Muscle of leg (tissue), 11 donors: ENCODE data around the gene ELL2. TPM values are rescaled to one million over a fixed set of nuclear protein-coding genes. Genes with fewer than 3 reads are reported as not detected.

ENCODE experiments used
- DNase-seq: peaks from one replicate; pipeline ENCODE4 v3.0.0; 2013
- H3K27ac ChIP-seq: one replicate; pipeline ENCODE4 v1.5.1; 2013; ENCODE audit warnings: mild to moderate bottlenecking, low read length, control low read depth
- H3K27me3 ChIP-seq: one replicate; pipeline ENCODE4 v1.6.1; 2013; ENCODE audit warnings: low read length; ENCODE audit not compliant: control insufficient read depth, insufficient read depth
- H3K36me3 ChIP-seq: one replicate; pipeline ENCODE4 v1.6.1; 2013; ENCODE audit warnings: low read length; ENCODE audit not compliant: control insufficient read depth, insufficient read depth
- H3K4me1 ChIP-seq: one replicate; pipeline ENCODE4 v1.6.1; 2013; ENCODE audit warnings: low read length; ENCODE audit not compliant: control insufficient read depth, insufficient read depth
- H3K4me3 ChIP-seq: one replicate; pipeline ENCODE4 v1.5.1; 2013; ENCODE audit warnings: low read length, control low read depth
- H3K9me3 ChIP-seq: replicated peaks from 2 replicates; pipeline ENCODE4 v1.6.1; 2013; ENCODE audit warnings: low read depth, low read length; ENCODE audit not compliant: control insufficient read depth
- WGBS: methylation state at CpG from one replicate; pipeline ENCODE4 v1.1.5; 2013; ENCODE audit warnings: missing lambda C conversion rate; ENCODE audit not compliant: insufficient coverage; 5-methylcytosine and 5-hydroxymethylcytosine counted together
- polyA plus RNA-seq, 8 donors: library from polyadenylated mRNA; unstranded; fragments of 120-200 nt; gene quantifications; one replicate each; pipeline versions ENCODE4 v1.2.1 to v1.2.3, GENCODE V29; 2013; ENCODE audit warnings: inconsistent platforms in 1 of 8, low replicate concordance in 1 of 8; ENCODE audit not compliant: insufficient read length in 8 of 8, insufficient read depth in 1 of 8
- total RNA-seq: library from RNA; stranded (reverse); fragments of 120-200 nt; gene quantifications from one replicate; pipeline ENCODE4 v1.2.4, GENCODE V29; 2013

The ELL2 gene
- total and polyA plus RNA-seq, 9 donors: 2.1 to 4.9 (median 3.5) TPM

DNA sequence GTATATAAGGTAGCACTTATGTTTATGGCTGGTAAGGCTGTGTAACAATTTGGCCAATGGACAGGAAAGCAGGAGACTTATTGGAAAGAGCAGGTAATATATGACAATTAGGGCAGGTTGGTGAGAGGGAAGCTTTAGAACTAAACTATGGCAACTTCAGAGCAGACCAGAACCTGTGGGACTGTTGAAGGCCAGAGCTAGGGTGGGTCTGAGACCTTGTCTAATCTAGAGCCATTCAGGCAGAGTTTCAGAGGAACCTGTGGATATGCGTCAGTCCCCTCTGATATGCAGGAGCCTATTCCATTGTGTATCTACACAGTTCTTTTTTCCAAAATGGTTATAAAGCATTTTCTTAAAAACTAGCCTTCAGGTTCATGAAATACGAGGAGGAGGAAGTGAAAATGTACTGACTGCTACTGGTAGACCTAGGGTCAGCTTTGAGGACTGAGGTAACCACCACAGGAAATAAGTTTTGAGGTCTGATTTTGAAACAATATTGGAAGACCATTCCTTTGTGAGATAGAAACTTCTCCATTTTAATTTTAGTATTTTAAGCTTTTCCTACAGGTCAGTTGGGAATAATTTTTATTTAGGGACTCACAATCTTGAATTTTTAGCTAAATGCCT lies 37.6 kb downstream of the ELL2 start:
- peak; percentile 8 for DNase-seq
- no peaks in the 10 kb centered on the region for H3K4me1 ChIP-seq
- no peak overlapping the region for H3K27ac ChIP-seq
- H3K4me3 ChIP-seq: no peak overlapping the region
- H3K9me3 ChIP-seq: no peaks in the 10 kb centered on the region
- H3K36me3 ChIP-seq: no peaks in the 10 kb centered on the region
- WGBS: 60% methylated on average over 1 of the region's 2 CpGs
- H3K27me3 ChIP-seq: no peaks in the 10 kb centered on the region

- Histone ChIP-seq H3K4me1 (no peaks in the 10 kb centered on the region), H3K9me3 (no peaks in the 10 kb centered on the region), H3K27me3 (no peaks in the 10 kb centered on the region), H3K27ac (no peak overlapping the region), H3K4me3 (no peak overlapping the region), H3K36me3 (no peaks in the 10 kb centered on the region)
- DNase-seq: no peak
- WGBS: no CpG with 5 or more reads among the region's 3 CpGs
Observed at GRCh38 chr5:95922798-95923197, 38.9 kb downstream of the ELL2 start.

GRCh38 chr5:95921501-95921900 lies 40.1 kb downstream of the ELL2 start:
- no peaks in the 10 kb centered on the region for H3K36me3 ChIP-seq
- H3K4me3 ChIP-seq: no peak overlapping the region
- DNase-seq: no peak
- H3K27me3 ChIP-seq: no peaks in the 10 kb centered on the region
- H3K4me1 ChIP-seq: no peaks in the 10 kb centered on the region
- H3K27ac ChIP-seq: no peak overlapping the region
- no CpG with 5 or more reads among the region's 3 CpGs for WGBS
- H3K9me3 ChIP-seq: no peaks in the 10 kb centered on the region

GRCh38 chr5:95920822-95921221 lies 40.8 kb downstream of the ELL2 start:
- DNase-seq: no peak
- Histone ChIP-seq H3K36me3 (no peaks in the 10 kb centered on the region), H3K4me3 (no peak overlapping the region), H3K9me3 (no peaks in the 10 kb centered on the region), H3K4me1 (no peaks in the 10 kb centered on the region), H3K27me3 (no peaks in the 10 kb centered on the region), H3K27ac (no peak overlapping the region)
- whole genome bisulfite sequencing: no CpG with 5 or more reads among the region's 1 CpG

GRCh38 chr5:95919658-95920057 lies 42.0 kb downstream of the ELL2 start:
- H3K9me3 ChIP-seq: no peaks in the 10 kb centered on the region
- H3K4me1 ChIP-seq: no peaks in the 10 kb centered on the region
- DNase-seq: no peak
- no peak overlapping the region for H3K27ac ChIP-seq
- H3K36me3 ChIP-seq: no peaks in the 10 kb centered on the region
- WGBS: no CpG with 5 or more reads among the region's 2 CpGs
- no peaks in the 10 kb centered on the region for H3K27me3 ChIP-seq
- no peak overlapping the region for H3K4me3 ChIP-seq

GRCh38 chr5:95918421-95919006 lies 43.1 kb downstream of the ELL2 start:
- Histone ChIP-seq H3K27me3 (no peaks in the 10 kb centered on the region), H3K4me3 (no peak overlapping the region), H3K4me1 (no peaks in the 10 kb centered on the region), H3K36me3 (no peaks in the 10 kb centered on the region), H3K9me3 (no peaks in the 10 kb centered on the region), H3K27ac (no peak overlapping the region)
- WGBS: no CpG with 5 or more reads among the region's 3 CpGs
- no peak for DNase-seq

- H3K36me3 ChIP-seq: no peaks in the 10 kb centered on the region
- H3K4me3 ChIP-seq: no peak overlapping the region
- no peaks in the 10 kb centered on the region for H3K27me3 ChIP-seq
- H3K27ac ChIP-seq: no peak overlapping the region
- no peak for DNase-seq
- H3K9me3 ChIP-seq: no peaks in the 10 kb centered on the region
- H3K4me1 ChIP-seq: no peaks in the 10 kb centered on the region
Observed at GRCh38 chr5:95917207-95917606, 44.4 kb downstream of the ELL2 start.

DNA sequence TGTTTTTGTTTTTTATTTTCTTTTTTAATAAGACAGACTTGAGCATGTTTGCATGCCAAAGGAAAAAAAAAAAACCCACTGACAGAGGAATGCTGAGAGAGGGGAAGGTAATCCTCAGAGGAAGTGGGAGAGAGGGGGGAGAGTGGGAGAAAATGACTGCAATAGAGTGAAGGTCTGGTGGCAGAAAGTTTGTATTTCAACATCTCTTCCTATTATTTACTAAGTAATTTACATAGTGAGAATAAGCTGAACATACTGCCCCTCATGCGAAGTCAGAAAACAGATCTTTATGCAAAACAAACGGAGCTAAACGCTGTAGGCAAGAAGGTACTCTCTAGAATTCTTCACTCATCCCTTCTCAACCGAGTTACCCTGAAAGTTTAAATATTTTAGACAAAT lies 45.0 kb downstream of the ELL2 start:
- no peak overlapping the region for H3K27ac ChIP-seq
- WGBS: no CpG with 5 or more reads among the region's 4 CpGs
- H3K27me3 ChIP-seq: no peaks in the 10 kb centered on the region
- H3K4me3 ChIP-seq: no peak overlapping the region
- H3K4me1 ChIP-seq: no peaks in the 10 kb centered on the region
- H3K9me3 ChIP-seq: no peaks in the 10 kb centered on the region
- DNase-seq: no peak
- H3K36me3 ChIP-seq: no peaks in the 10 kb centered on the region

DNA sequence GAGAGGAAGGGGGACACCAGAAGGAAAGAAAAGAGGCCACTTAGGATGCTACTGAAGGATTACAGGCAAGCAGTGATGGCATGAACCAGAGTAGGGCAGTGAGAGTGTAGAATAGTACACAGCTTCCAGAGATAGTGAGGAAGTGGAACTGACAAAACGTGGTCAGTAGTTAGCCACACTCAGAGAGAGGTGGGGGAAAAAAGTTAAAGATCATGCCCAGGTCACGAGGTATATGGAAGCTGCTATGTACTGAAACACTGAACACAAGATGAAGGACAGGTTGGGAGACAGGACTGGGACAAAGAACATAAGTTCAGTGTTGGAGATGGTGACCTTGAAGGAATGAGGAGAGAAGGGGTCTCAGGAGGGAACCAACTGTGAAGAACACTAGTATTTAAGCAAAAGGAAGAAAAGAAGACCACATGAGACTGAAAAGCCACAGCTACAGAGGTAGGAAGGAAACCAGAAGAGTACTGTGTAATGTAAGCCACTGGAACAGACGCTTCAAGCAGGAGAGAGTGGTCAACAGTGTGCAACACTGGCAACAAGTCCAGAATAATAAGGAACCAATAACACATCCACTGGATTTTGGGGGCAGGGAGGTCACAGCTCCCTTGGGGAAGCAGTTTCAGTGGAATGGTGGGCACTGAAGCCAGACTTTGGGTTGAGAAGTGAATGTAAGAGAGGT lies 45.5 kb downstream of the ELL2 start:
- Histone ChIP-seq H3K36me3 (no peaks in the 10 kb centered on the region), H3K4me1 (no peaks in the 10 kb centered on the region), H3K27me3 (no peaks in the 10 kb centered on the region), H3K27ac (no peak overlapping the region), H3K9me3 (no peaks in the 10 kb centered on the region), H3K4me3 (no peak overlapping the region)
- whole genome bisulfite sequencing: 62% methylated on average over 2 of the region's 3 CpGs
- DNase-seq: no peak

DNA sequence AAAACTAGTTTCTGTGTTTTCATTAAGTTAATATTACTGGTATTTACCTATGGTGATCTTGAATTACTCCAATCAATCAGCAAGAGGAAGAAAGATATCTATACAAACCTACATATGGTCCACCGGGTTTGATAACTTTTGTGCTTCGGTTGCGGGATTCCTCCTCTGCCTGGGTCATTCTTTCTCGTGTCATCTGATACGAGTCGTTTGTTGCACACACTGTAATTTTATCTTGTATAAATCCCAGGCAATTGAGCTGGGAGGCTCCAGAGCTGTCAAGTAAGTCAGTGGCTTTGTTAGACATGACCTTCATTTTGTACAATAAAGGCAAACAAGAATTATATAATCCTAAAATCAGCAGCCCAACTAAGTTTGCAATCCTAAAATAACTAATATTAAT lies 48.0 kb downstream of the ELL2 start:
- H3K4me1 ChIP-seq: no peaks in the 10 kb centered on the region
- no peaks in the 10 kb centered on the region for H3K36me3 ChIP-seq
- H3K27me3 ChIP-seq: no peaks in the 10 kb centered on the region
- no peak overlapping the region for H3K4me3 ChIP-seq
- H3K27ac ChIP-seq: no peak overlapping the region
- WGBS: no CpG with 5 or more reads among the region's 6 CpGs
- H3K9me3 ChIP-seq: no peaks in the 10 kb centered on the region
- no peak for DNase-seq
